ENCODE data around the gene ACR.

- no peak for TF ChIP-seq CTCF (conservative IDR thresholded peaks at IDR 0.05; ENCODE audit: low read depth, low read length)
- TF ChIP-seq FOS (IDR thresholded peaks at IDR 0.05; ENCODE audit: low read depth, low read length): no peak
- TF ChIP-seq POLR2A (IDR thresholded peaks at IDR 0.05; ENCODE audit: low read depth, low read length): no peak
These were observed 33.3 kb upstream of the ACR start for GRCh38 chr22:50704510-50705218.

All from IMR-90 (cell line).